ENCODE results near the gene TMEM185A.
"Not testable (repeated sequence)": the region's sequence is repeated elsewhere in the genome, so short reads cannot be mapped to it uniquely, and the experiment has no call there.

GRCh38 chrX:149585631-149586030, 46.0 kb downstream of the TMEM185A start:
- TF ChIP-seq, protein P1, sequence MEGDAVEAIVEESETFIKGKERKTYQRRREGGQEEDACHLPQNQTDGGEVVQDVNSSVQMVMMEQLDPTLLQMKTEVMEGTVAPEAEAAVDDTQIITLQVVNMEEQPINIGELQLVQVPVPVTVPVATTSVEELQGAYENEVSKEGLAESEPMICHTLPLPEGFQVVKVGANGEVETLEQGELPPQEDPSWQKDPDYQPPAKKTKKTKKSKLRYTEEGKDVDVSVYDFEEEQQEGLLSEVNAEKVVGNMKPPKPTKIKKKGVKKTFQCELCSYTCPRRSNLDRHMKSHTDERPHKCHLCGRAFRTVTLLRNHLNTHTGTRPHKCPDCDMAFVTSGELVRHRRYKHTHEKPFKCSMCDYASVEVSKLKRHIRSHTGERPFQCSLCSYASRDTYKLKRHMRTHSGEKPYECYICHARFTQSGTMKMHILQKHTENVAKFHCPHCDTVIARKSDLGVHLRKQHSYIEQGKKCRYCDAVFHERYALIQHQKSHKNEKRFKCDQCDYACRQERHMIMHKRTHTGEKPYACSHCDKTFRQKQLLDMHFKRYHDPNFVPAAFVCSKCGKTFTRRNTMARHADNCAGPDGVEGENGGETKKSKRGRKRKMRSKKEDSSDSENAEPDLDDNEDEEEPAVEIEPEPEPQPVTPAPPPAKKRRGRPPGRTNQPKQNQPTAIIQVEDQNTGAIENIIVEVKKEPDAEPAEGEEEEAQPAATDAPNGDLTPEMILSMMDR (IDR thresholded peaks at IDR 0.05), result not testable (repeated sequence)
- TF ChIP-seq POLR2A (IDR thresholded peaks at IDR 0.05), result not testable (repeated sequence)

All from testis (tissue), 2 donors.